Spleen (tissue), 11 donors: ENCODE measurements around the gene SPN. TPM values are rescaled to one million over a fixed set of nuclear protein-coding genes. Genes with fewer than 3 reads are reported as not detected.
"Not testable (repeated sequence)": the region's sequence is repeated elsewhere in the genome, so short reads cannot be mapped to it uniquely, and the experiment has no call there.

Experiments used
- DNase-seq: peaks from one replicate; pipeline ENCODE4 v3.0.0-alpha.2; 2020
- H3K27ac ChIP-seq, 8 donors: fragments of 200-600 bp; sonication (generic) in 7 of 8; 1 replicate in 4 of 8; 2 replicates in 4 of 8; pipeline versions ENCODE4 v1.5.0 to v1.8.0; 2016 to 2021; ENCODE audit warnings: inconsistent platforms in 4 of 8, mild to moderate bottlenecking in 4 of 8, moderate library complexity in 1 of 8
- H3K27me3 ChIP-seq, 7 donors: fragments of 200-600 bp; sonication (generic) in 6 of 7; replicated peaks in 1 of 7; 1 replicate in 4 of 7; 2 replicates in 3 of 7; pipeline versions ENCODE4 v1.5.0 to v1.8.0; 2016 to 2021; ENCODE audit warnings: inconsistent platforms in 3 of 7, mild to moderate bottlenecking in 1 of 7
- H3K36me3 ChIP-seq, 6 donors: fragments of 200-600 bp; sonication (generic) in 5 of 6; 1 replicate in 4 of 6; 2 replicates in 2 of 6; pipeline versions ENCODE4 v1.5.0 to v1.8.0; 2016 to 2021; ENCODE audit warnings: inconsistent platforms in 2 of 6
- H3K4me1 ChIP-seq, 6 donors: fragments of 200-600 bp; sonication (generic) in 5 of 6; 1 replicate in 3 of 6; 2 replicates in 3 of 6; pipeline versions ENCODE4 v1.5.0 to v1.8.0; 2016 to 2021; ENCODE audit warnings: inconsistent platforms in 3 of 6
- H3K4me3 ChIP-seq, 8 donors: fragments of 200-600 bp; sonication (generic) in 7 of 8; 1 replicate in 4 of 8; 2 replicates in 4 of 8; pipeline versions ENCODE4 v1.5.0 to v1.8.0; 2016 to 2021; ENCODE audit warnings: inconsistent platforms in 4 of 8, mild to moderate bottlenecking in 4 of 8, moderate library complexity in 2 of 8
- H3K9me3 ChIP-seq, 8 donors: fragments of 200-600 bp; sonication (generic) in 7 of 8; 1 replicate in 4 of 8; 2 replicates in 4 of 8; pipeline versions ENCODE4 v1.5.0 to v1.8.0; 2016 to 2021; ENCODE audit warnings: inconsistent platforms in 4 of 8
- CTCF ChIP-seq, 11 experiments: fragments of 200-600 bp in 7 of 11; fragments of 450-650 bp in 4 of 11; sonication (generic) in 4 of 11; IDR thresholded peaks in 8 of 11; conservative IDR thresholded peaks in 3 of 11; 1 replicate in 7 of 11; 2 replicates in 4 of 11; pipeline versions ENCODE4 v1.4.0 to v1.8.0; 2016 to 2021; ENCODE audit warnings: antibody characterized with exemption in 11 of 11, inconsistent platforms in 4 of 11, mild to moderate bottlenecking in 1 of 11
- POLR2A ChIP-seq, 3 donors: fragments of 450-650 bp; IDR thresholded peaks; one replicate each; pipeline ENCODE4 v1.5.1; 2017; ENCODE audit warnings: antibody characterized with exemption in 3 of 3, mild to moderate bottlenecking in 1 of 3
- POLR2AphosphoS5 ChIP-seq, 3 donors: sonication (generic); formaldehyde crosslinking; IDR thresholded peaks; one replicate each; pipeline ENCODE4 v1.5.1; 2017; ENCODE audit warnings: antibody characterized with exemption in 3 of 3
- WGBS, 5 donors: extraction: QIAGEN DNeasy Blood & Tissue Kit in 3 of 5; methylation state at CpG; one replicate each; pipeline versions ENCODE4 v1.1.5 to v1.1.7; 2013 to 2018; 5-methylcytosine and 5-hydroxymethylcytosine counted together
- intact Hi-C: fragments of 100-400 bp; cut with DNase I; formaldehyde crosslinking; loops from one replicate; pipeline ENCODE4 v1.15.0; 2023; ENCODE audit warnings: low total_unique reads
- polyA plus RNA-seq, 3 donors: library from polyadenylated mRNA; stranded (reverse); fragments of 200-250 nt; gene quantifications; one replicate each; pipeline ENCODE4 v1.2.1, GENCODE V29; 2013
- total RNA-seq, 7 donors: library from RNA; depleted of rRNA in 3 of 7; stranded (reverse); fragments of >200 nt in 3 of 7; fragmentation: NEBNext Ultra II Directional in 4 of 7; extraction: Animal tissue kit (Norgen Biotek cat#: 25700) in 4 of 7; gene quantifications; one replicate each; pipeline versions ENCODE4 v1.1.0 to v1.2.1, GENCODE V29; 2016 to 2021
- donor health status: healthy with polysubstance abuse.
- donor health status: DM: no; HTN: no; CAD: no; lungs with moderate emphysema.
- donor health status: DM: no; HTN: no; CAD: no.
- donor health status: Bipolar disorder and iron deficiency.
- donor health status: healthy.
- donor health status: DM: no; HTN: no; CAD: no.
- donor health status: DM: yes; HTN: yes; CAD: no.

The SPN gene
- total and polyA plus RNA-seq, 10 donors: 3.9 to 46.4 (median 25.0) TPM

GRCh38 chr16:29663807-29664090, 702 bp downstream of the SPN start:
- no peak for DNase-seq
- H3K4me1 ChIP-seq: peaks cover 7 to 78% (median 69%) of the 10 kb centered on the region in 6 donors
- peak overlapping the region; percentile 23 to 89 (median 69) for H3K27ac ChIP-seq
- peak overlapping the region; percentile 28 to 77 (median 50) for H3K4me3 ChIP-seq
- no peaks in the 10 kb centered on the region for H3K27me3 ChIP-seq
- H3K9me3 ChIP-seq: no peaks in the 10 kb centered on the region
- 18 to 55% (median 25%) methylated on average over 1 to 3 of the region's 3 CpGs for WGBS, 5 donors
- H3K36me3 ChIP-seq: no peaks in the 10 kb centered on the region
- no peak for TF ChIP-seq POLR2A (IDR thresholded peaks at IDR 0.05)
- no peak for TF ChIP-seq POLR2AphosphoS5 (IDR thresholded peaks at IDR 0.05)
- no peak for TF ChIP-seq CTCF (IDR thresholded peaks at IDR 0.05 in 8 of 11, conservative IDR thresholded peaks at IDR 0.05 in 3 of 11)
- intact Hi-C loops: no loop called here

- peak overlapping the region; percentile 2 to 89 (median 62) for H3K27ac ChIP-seq
- no peaks in the 10 kb centered on the region for H3K36me3 ChIP-seq
- intact Hi-C loops: no loop called here
- TF ChIP-seq POLR2AphosphoS5 (IDR thresholded peaks at IDR 0.05): peak; percentile 42 to 70 (median 59)
- TF ChIP-seq POLR2A (IDR thresholded peaks at IDR 0.05): no peak
- no peaks in the 10 kb centered on the region for H3K9me3 ChIP-seq
- peaks cover 7 to 83% (median 69%) of the 10 kb centered on the region in 6 donors for H3K4me1 ChIP-seq
- peak; percentile 89 for DNase-seq
- 23 to 41% (median 35%) methylated on average over 8 to 35 of the region's 35 CpGs for WGBS, 5 donors
- H3K27me3 ChIP-seq: no peaks in the 10 kb centered on the region
- H3K4me3 ChIP-seq: peak overlapping the region; percentile 29 to 77 (median 50)
These were observed 1.3 kb downstream of the SPN start for GRCh38 chr16:29664091-29664921.

GRCh38 chr16:29665294-29666077, 2.4 kb downstream of the SPN start:
- Histone ChIP-seq H3K4me3 (peak overlapping the region in 7 of 8 donors; percentile 12 to 77 (median 52)), H3K27ac (peak overlapping the region in 7 of 8 donors; percentile 21 to 89 (median 69)), H3K4me1 (peaks cover 7 to 91% (median 69%) of the 10 kb centered on the region in 6 donors), H3K9me3 (no peaks in the 10 kb centered on the region), H3K27me3 (no peaks in the 10 kb centered on the region), H3K36me3 (no peaks in the 10 kb centered on the region)
- TF ChIP-seq POLR2A (IDR thresholded peaks at IDR 0.05) (no peak), POLR2AphosphoS5 (IDR thresholded peaks at IDR 0.05) (peak in 1 of 3 donors; percentile 18)
- 33 to 42% (median 36%) methylated on average over 13 to 15 of the region's 15 CpGs for WGBS, 5 donors
- peak; percentile 76 for DNase-seq
- intact Hi-C loops: no loop called here

- H3K36me3 ChIP-seq, intact Hi-C loops, H3K9me3 ChIP-seq, DNase-seq, H3K27me3 ChIP-seq: not testable (repeated sequence)
- Histone ChIP-seq H3K4me1 (peaks cover 7 to 82% (median 60%) of the 10 kb centered on the region in 6 donors), H3K27ac (peak overlapping the region in 7 of 8 donors; percentile 49 to 89 (median 69)), H3K4me3 (peak overlapping the region in 2 of 8 donors; percentile 56 to 77)
- 48 to 73% (median 59%) methylated on average over 6 of the region's 6 CpGs for WGBS, 5 donors
These were observed 4.2 kb downstream of the SPN start for GRCh38 chr16:29667322-29667610.

- peaks cover 7 to 77% (median 55%) of the 10 kb centered on the region in 6 donors for H3K4me1 ChIP-seq
- intact Hi-C loops: no loop called here
- H3K27me3 ChIP-seq: no peaks in the 10 kb centered on the region
- H3K9me3 ChIP-seq: no peaks in the 10 kb centered on the region
- H3K36me3 ChIP-seq: peaks cover 0 to 5% (median 0%) of the 10 kb centered on the region in 6 donors
- peak overlapping the region in 1 of 8 donors; percentile 84 for H3K27ac ChIP-seq
- DNase-seq: no peak
- 91 to 97% (median 95%) methylated on average over 12 of the region's 12 CpGs for WGBS, 5 donors
- no peak overlapping the region for H3K4me3 ChIP-seq
- TF ChIP-seq CTCF (IDR thresholded peaks at IDR 0.05 in 8 of 11, conservative IDR thresholded peaks at IDR 0.05 in 3 of 11) (no peak), POLR2AphosphoS5 (IDR thresholded peaks at IDR 0.05) (peak in 2 of 3 donors; percentile 12 to 37), POLR2A (IDR thresholded peaks at IDR 0.05) (no peak)
These were observed 4.7 kb downstream of the SPN start for GRCh38 chr16:29667755-29668154.
